KMS-11 (cell line): ENCODE data around the gene CDC42BPA.

ENCODE experiments used
- H2AFZ ChIP-seq: fragments of 200-600 bp; sonication (generic); 2 replicates; pipeline ENCODE4 v1.6.1; 2016; ENCODE audit warnings: antibody characterized with exemption, mixed run types, low read depth
- H3K27ac ChIP-seq: fragments of 200-600 bp; sonication (generic); 2 replicates; pipeline ENCODE4 v1.6.1; 2016; ENCODE audit warnings: mild to moderate bottlenecking, mixed run types
- H3K27me3 ChIP-seq: fragments of 200-600 bp; sonication (generic); 2 replicates; pipeline ENCODE4 v1.6.1; 2017; ENCODE audit warnings: mild to moderate bottlenecking, low read depth, mixed run types, moderate library complexity; ENCODE audit not compliant: insufficient read depth
- H3K36me3 ChIP-seq: fragments of 200-600 bp; sonication (generic); 2 replicates; pipeline ENCODE4 v1.6.1; 2017; ENCODE audit warnings: mild to moderate bottlenecking, mixed run types; ENCODE audit not compliant: insufficient read depth
- H3K4me1 ChIP-seq: fragments of 200-600 bp; sonication (generic); 2 replicates; pipeline ENCODE4 v1.6.1; 2016; ENCODE audit warnings: mild to moderate bottlenecking, low read depth, mixed run types; ENCODE audit not compliant: poor library complexity, severe bottlenecking
- H3K4me2 ChIP-seq: fragments of 200-600 bp; sonication (generic); 2 replicates; pipeline ENCODE4 v1.7.0; 2016; ENCODE audit warnings: mild to moderate bottlenecking, mixed run types
- H3K4me3 ChIP-seq: fragments of 200-600 bp; sonication (generic); IDR thresholded peaks from 2 replicates; pipeline ENCODE4 v1.6.1; 2017; ENCODE audit warnings: low read depth, low read length, mixed read lengths; ENCODE audit not compliant: insufficient read depth
- H3K79me2 ChIP-seq: fragments of 200-600 bp; sonication (generic); 2 replicates; pipeline ENCODE4 v1.6.1; 2016; ENCODE audit warnings: low read depth, mixed run types; ENCODE audit not compliant: insufficient read depth
- H3K9ac ChIP-seq: fragments of 200-600 bp; sonication (generic); 2 replicates; pipeline ENCODE4 v1.6.1; 2016; ENCODE audit warnings: mild to moderate bottlenecking, mixed run types
- H4K20me1 ChIP-seq: fragments of 200-600 bp; sonication (generic); 2 replicates; pipeline ENCODE4 v1.6.1; 2016; ENCODE audit warnings: mild to moderate bottlenecking, mixed run types; ENCODE audit not compliant: insufficient read depth
- CTCF ChIP-seq: fragments of 200-600 bp; sonication (generic); conservative IDR thresholded peaks from 2 replicates; pipeline ENCODE4 v1.6.1; 2017; ENCODE audit warnings: low read depth, mild to moderate bottlenecking, antibody characterized with exemption, low read length, moderate library complexity, mixed read lengths

CDC42BPA gene

GRCh38 chr1:226983992-226984364 lies 334.3 kb downstream of the CDC42BPA start:
- Histone ChIP-seq H3K27me3 (no peaks in the 10 kb centered on the region), H2AFZ (no peak overlapping the region), H3K36me3 (no peaks in the 10 kb centered on the region; the same call in 1 of the 2 replicates), H4K20me1 (no peaks in the 10 kb centered on the region), H3K4me3 (no peak overlapping the region), H3K4me2 (no peak overlapping the region), H3K9ac (no peak overlapping the region), H3K4me1 (no peaks in the 10 kb centered on the region), H3K79me2 (no peaks in the 10 kb centered on the region), H3K27ac (no peak overlapping the region)
- TF ChIP-seq CTCF, result no peak

DNA sequence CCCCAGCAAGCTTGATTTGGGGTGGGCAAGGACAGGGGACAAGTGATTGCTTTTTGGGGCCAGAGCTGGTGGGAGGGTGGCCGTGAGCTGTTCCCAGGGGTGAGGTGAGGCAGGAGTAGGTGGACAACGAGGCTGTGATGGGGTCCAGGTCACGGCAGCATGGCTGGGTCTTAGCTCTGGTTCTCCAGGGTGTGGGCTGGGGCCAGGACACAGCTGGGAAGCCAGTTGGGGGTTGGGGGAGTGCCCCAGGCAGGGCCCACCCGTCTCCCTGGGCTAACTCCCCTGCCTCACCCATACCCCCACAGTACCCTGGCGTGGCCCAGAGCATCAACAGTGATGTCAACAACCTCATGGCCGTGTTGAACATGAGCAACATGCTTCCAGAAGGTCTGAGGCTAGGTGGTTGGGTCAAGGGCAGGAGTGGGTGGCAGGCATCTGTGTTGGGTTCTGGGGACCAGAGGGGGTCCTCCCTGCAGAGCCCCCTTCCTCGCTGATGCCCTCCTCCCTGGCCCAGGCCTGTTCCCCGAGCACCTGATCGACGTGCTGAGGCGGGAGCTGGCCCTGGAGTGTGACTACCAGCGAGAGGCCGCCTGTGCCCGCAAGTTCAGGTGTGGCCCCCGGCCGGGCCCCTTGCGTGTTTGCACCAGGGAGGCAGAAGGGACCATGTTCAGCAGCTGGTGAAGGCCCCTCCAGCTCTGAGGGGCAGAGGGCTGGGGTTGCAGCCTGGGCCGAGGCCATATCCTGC lies 334.9 kb downstream of the CDC42BPA start:
- TF ChIP-seq CTCF, result no peak

GRCh38 chr1:226982451-226983177 lies 335.7 kb downstream of the CDC42BPA start:
- H2AFZ ChIP-seq, result no peak overlapping the region
- H3K27me3 ChIP-seq, result no peaks in the 10 kb centered on the region
- no peaks in the 10 kb centered on the region for H3K79me2 ChIP-seq
- no peak overlapping the region for H3K9ac ChIP-seq
- H3K4me2 ChIP-seq, result no peak overlapping the region
- H3K36me3 ChIP-seq, result no peaks in the 10 kb centered on the region; the same call in 1 of the 2 replicates
- no peaks in the 10 kb centered on the region for H3K4me1 ChIP-seq
- H4K20me1 ChIP-seq, result no peaks in the 10 kb centered on the region
- TF ChIP-seq CTCF, result no peak
- no peak overlapping the region for H3K27ac ChIP-seq
- H3K4me3 ChIP-seq, result no peak overlapping the region

More for the DNA sequence above, 334.9 kb downstream of the CDC42BPA start:
- H3K36me3 ChIP-seq, result no peaks in the 10 kb centered on the region; the same call in 1 of the 2 replicates
- H3K79me2 ChIP-seq, result no peaks in the 10 kb centered on the region
- no peak overlapping the region for H3K4me3 ChIP-seq
- no peaks in the 10 kb centered on the region for H3K4me1 ChIP-seq
- no peak overlapping the region for H3K9ac ChIP-seq
- H4K20me1 ChIP-seq, result no peaks in the 10 kb centered on the region
- H3K4me2 ChIP-seq, result no peak overlapping the region
- H2AFZ ChIP-seq, result no peak overlapping the region
- H3K27ac ChIP-seq, result no peak overlapping the region
- no peaks in the 10 kb centered on the region for H3K27me3 ChIP-seq

DNA sequence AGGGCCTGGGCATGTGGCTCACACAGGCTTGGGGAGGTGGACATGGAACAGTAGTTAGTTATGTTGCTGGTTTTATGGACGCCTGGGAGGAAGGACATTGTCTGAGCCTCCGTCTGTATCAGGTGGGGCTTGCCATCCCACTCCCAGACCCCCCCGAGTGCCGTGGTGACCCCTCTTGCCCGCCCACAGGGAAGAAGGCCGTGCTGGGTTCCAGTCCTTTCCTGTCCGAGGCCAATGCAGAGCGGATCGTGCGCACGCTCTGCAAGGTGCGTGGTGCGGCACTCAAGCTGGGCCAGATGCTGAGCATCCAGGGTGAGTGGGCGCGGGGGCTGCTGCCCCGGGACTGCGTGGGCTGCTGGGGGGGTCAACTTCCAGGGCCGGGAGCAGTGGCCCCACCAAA lies 336.5 kb downstream of the CDC42BPA start:
- Histone ChIP-seq H3K27me3 (no peaks in the 10 kb centered on the region), H3K4me2 (no peak overlapping the region), H3K27ac (no peak overlapping the region), H4K20me1 (no peaks in the 10 kb centered on the region), H2AFZ (no peak overlapping the region), H3K4me3 (no peak overlapping the region), H3K79me2 (no peaks in the 10 kb centered on the region), H3K36me3 (no peaks in the 10 kb centered on the region; the same call in 1 of the 2 replicates), H3K4me1 (no peaks in the 10 kb centered on the region), H3K9ac (no peak overlapping the region)
- no peak for TF ChIP-seq CTCF
